Measurements from ENCODE around the gene FOLR2.
"Not testable (repeated sequence)": the region's sequence is repeated elsewhere in the genome, so short reads cannot be mapped to it uniquely, and the experiment has no call there.

Gene FOLR2

GRCh38 chr11:72216638-72217037, at the start of gene FOLR2:
TSS of gene FOLR2 (plus strand) at chr11:72216794. CDS start at chr11:72218585, 1,791 bp downstream.
- DNase-seq: no peak

- DNase-seq: not testable (repeated sequence)
These were observed 47.5 kb upstream of the FOLR2 start for GRCh38 chr11:72169046-72169555.

DNA sequence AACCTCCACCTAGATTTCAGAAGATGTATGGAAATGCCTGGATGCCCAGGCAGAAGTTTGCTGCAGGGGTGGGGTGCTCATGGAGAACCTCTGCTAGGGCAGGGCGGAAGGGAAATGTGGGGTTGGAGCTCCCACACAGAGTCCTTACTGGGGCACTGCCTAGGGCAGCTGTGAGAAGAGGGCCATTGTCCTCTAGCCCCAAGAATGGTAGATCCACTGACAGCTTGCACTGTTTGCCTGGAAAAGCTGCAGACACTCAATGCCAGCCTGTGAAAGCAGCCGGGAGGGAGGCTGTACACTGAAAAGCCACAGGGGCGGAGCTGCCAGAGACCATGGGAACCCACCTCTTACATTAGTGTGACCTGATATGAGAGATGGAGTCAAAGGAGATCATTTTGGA, 46.8 kb upstream of the FOLR2 start:
- not testable (repeated sequence) for DNase-seq

- not testable (repeated sequence) for DNase-seq
These were observed 44.6 kb upstream of the FOLR2 start for GRCh38 chr11:72172043-72172442.

DNA sequence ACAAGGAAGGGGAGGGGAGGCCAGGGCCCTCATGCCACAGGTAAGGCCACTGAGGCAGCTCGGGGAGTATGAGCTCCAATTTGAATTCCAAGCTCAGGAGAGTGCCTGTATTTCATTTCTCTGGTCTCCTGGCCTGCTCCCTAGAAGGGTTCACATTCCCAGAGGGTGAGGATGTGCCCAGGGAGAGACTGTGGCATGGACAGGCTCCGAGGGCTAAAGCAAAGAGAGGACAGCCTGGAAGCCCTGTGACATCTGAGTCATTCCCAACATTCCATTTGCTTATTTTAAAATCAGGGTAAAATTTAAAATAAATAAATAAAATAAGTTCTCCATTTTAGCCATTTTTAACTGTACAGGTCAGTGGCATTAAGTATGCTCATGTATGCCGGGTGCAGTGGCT, 43.3 kb upstream of the FOLR2 start:
- DNase-seq: no peak

GRCh38 chr11:72174302-72175070, 42.1 kb upstream of the FOLR2 start:
- DNase-seq: no peak

- DNase-seq: no peak
These were observed 38.9 kb upstream of the FOLR2 start for GRCh38 chr11:72177656-72178055.

- no peak for DNase-seq
These were observed 37.4 kb upstream of the FOLR2 start for GRCh38 chr11:72179049-72179803.

DNA sequence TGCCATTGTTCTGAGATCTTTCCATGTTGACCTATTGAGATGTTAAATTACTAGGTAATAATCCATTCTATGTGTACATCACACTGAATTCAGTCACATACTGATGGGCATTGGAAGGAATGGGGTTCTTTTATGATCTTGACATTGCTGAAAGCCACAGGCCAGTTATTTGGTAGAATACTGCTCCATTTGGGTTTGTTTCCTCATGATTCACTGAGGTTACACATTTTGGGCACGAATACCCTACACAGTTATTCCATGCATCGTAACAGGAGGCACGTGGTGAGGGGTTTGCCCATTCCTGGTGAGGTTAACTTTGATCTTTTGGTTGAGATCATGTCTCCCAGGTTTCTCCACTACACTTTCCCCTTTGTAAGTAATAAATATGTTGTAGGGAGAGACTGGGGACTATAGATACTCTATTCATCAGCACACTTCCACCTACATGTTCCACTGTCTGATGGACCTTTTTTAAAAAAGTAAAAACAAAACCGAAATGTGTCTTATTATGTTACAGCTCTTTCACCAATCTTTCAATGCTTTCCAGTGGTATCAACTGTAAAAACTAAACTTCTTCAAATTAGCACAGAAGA, 36.7 kb upstream of the FOLR2 start:
- DNase-seq: no peak

DNA sequence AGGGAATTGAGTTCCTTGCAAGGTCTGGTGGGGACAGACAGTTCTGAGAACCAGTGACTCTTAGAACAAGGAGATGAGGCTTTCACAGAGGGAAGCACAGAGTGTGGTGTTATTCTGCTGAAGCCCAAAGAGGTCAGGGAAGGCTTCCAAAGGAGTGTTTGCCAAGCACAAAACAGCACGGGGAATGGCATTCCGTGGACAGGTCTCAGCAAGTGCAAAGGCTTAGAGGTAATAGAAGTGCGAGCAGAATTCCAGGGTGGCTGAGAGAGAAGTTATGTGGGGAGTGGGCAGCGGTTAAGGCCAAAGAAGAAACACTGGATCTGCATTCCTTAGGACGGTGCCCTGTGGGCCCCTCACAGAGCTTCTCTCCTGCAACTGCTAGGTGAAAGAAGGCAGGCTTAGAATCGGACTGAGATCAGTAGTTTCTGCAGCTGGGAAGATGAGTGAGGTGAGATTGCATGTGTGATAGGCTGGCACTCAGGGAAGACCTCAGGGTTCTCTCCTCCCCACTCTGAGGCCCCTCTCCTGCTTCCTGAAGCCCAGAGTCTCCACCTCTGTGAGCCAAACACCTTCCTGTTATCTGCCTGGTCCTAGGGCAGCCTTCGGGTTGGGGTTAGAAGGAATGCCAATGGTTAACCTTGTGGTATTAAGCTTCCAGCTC, 35.6 kb upstream of the FOLR2 start:
- DNase-seq: not testable (repeated sequence)

DNA sequence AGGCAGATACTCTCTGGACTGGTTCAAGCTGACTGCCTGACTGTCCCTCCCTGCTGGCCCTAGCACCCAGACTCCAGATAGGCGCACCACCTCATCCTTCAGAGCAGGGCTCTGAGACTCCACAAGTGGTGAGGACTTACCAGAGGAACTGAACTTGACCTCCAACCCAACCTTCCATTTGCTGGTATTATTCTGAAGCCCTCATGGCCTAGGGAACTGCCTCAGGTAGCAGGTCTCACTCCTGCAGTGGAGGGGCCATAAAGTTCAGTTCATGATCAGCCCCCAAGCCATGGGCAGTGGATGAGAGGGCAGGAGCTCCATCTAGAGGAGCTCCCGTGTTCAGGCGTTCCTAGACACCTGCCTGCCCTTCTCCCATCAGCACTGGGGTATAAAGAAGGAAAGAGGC, 35.0 kb upstream of the FOLR2 start:
- not testable (repeated sequence) for DNase-seq

DNA sequence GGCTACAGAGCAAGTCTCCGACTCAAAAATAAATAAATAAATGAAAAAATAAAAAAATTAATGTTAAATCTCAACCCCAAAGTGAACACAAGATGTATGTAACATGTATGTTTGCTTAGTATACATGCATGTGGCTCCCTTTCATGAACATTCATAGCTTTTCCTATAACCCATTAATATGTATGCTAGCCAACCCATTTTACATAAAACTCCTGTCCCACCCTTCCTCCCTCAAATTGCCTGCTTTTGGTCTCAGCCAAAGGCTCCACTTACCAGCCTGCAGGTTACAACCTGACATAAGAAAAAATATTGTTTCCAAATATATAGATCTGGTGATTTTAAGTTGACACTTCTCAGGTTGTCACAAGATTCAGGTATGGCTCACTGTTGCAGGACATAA, 28.3 kb upstream of the FOLR2 start:
- DNase-seq: no peak

DNA sequence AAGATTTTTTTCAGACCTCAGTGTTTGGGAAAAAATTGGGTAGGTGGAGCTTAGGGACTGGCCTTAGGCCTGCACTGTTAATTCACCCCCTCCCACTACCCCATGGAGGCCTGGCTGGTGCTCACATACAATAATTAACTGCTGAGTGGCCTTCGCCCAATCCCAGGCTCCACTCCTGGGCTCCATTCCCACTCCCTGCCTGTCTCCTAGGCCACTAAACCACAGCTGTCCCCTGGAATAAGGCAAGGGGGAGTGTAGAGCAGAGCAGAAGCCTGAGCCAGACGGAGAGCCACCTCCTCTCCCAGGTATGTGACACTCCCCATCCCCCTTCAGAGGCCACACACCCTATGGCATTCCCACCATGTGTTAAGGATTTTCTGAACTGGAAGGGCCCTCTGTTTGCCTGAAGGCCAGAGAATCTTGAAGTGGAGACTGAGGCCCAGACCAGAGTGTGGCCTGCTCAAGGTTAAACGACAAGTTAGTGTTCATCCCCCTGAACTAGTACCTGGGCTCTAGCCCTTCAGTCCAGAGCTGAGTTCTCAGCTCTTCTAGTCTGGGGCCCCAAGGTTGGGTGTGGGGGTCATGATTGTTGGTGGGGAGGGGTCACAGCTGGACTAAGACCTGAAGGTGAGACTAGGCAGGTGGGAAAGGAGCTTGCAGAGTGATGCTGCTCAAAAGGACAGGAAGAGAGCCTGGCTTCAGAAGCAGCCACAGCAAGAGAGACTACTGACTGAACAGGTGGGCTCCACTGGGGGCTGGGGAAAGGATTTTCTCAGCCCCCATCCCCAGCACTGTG, 26.9 kb upstream of the FOLR2 start:
- peak; percentile 53 to 79 for DNase-seq

- no peak for DNase-seq
These were observed 25.9 kb upstream of the FOLR2 start for GRCh38 chr11:72190631-72191071.

GRCh38 chr11:72191961-72192381, 24.6 kb upstream of the FOLR2 start, which contains the start of gene FOLR1:
TSS of gene FOLR1 (plus strand) at chr11:72192140. CDS start at chr11:72192174, 34 bp downstream.
- DNase-seq: no peak

DNA sequence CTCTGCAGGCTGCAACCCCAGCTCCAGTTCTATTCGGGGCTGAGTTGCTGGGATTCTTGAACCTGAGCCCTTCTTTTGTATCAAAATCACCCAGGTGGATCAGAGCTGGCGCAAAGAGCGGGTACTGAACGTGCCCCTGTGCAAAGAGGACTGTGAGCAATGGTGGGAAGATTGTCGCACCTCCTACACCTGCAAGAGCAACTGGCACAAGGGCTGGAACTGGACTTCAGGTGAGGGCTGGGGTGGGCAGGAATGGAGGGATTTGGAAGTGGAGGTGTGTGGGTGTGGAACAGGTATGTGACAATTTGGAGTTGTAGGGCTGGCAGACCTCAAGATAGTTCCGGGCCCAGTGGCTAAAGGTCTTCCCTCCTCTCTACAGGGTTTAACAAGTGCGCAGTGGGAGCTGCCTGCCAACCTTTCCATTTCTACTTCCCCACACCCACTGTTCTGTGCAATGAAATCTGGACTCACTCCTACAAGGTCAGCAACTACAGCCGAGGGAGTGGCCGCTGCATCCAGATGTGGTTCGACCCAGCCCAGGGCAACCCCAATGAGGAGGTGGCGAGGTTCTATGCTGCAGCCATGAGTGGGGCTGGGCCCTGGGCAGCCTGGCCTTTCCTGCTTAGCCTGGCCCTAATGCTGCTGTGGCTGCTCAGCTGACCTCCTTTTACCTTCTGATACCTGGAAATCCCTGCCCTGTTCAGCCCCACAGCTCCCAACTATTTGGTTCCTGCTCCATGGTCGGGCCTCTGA, 20.9 kb upstream of the FOLR2 start:
- no peak for DNase-seq

DNA sequence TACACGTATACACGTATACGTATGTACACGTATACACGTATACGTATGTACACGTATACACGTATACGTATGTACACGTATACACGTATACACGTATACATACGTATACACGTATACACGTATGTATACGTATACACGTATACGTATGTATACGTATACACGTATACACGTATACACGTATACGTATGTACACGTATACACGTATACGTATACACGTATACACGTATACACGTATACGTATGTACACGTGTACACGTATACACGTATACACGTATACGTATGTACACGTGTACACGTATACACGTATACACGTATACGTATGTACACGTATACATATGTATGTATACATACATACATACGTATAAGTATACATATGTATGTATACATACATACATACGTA, 15.1 kb upstream of the FOLR2 start:
- DNase-seq: not testable (repeated sequence)

DNA sequence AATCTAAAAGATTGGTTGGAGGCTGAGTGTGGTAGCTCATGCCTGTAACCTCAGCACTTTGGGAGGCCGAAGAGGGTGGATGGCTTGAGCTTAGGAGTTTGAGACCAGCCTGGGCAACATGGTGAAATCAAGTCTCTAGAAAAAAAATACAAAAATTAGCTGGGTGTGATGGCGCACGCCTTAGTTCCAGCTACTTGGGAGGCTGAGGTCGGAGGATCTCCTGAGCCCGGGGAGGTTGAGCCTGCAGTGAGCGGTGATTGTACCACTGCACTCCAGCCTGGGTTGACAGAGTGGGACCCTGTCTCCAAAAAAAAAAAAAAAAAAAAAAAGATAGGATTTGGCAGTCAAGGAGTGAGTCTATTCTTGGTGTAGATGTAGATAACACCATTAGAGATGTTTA, 14.0 kb upstream of the FOLR2 start:
- DNase-seq: no peak

- DNase-seq: no peak
These were observed 13.4 kb upstream of the FOLR2 start for GRCh38 chr11:72203163-72203562.

DNA sequence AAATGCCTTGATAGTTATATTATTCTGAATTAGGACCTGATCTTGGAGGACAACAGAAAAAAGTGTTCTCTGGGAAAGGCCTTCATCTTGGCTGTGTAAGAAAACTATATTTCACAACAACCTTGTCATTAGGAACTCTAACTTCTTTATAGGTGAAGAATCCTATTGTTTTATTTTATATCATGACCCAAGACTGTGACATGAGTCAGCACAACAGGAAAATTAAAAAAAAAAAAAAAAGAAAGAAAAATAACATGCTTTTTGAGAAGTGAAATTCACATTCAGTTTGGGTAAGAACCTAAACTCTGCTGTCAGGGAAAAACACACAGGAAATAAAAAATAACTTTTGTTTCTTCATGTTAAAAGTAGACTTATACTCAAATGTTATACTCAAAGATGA, 11.7 kb upstream of the FOLR2 start:
- DNase-seq: no peak

DNA sequence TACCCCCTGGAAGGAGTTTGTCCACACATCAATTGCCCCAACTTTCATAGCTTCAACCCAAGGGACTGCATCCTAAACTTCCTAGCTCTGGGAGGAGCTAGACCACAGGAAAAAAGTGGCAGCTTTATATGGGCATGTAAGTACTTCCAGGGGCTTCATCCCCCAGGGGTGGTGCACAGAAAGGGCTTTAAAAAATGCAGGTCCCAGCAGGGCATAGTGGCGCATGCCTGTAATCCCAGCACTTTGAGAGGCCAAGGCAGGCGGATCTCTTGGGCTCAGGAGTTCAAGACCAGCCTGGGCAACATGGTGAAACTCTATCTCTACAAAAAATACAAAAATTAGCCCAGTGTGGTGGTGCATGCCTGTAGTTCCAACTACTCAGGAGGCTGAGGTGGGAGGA, 9.8 kb upstream of the FOLR2 start:
- DNase-seq: not testable (repeated sequence)
